ENCODE data around the gene SOAT2.
"Not testable (repeated sequence)": the region's sequence is repeated elsewhere in the genome, so short reads cannot be mapped to it uniquely, and the experiment has no call there.

SOAT2 gene

DNA sequence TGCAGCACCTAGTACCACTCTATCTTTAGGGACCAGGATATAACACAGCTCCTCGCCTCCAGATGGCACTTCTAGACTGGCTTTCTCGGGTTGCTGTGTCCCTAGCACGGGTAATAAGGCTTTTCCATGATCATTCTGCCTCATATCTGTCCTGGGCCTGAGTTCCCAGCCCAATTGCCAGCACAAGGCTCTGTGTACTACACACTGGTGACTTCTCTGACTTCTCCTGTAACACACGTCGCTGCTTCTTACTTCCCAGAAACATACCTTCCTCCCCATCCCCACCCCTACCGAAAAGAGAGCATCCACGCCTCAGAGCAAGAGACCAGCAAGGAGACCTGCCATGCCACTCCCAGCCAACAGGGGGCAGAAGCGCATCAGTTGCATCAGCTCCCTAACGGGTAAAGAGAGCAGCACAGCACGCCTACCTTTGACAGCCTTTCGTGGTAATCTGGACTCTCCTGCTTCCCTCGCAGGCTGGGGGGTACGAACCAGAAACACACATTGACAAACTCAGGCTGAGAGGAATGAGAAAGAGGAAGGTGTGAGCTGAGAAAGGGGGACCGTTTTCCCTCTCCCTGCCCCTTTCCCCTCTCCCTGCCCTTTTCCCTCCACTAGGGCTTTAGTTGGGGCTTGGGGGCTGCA is 56.0 kb downstream of the SOAT2 start:
- Histone ChIP-seq H3K4me1 (ENCODE audit: control insufficient read depth, insufficient read depth, low read length, unreplicated experiment) (no peaks in the 10 kb centered on the region), H3K4me3 (ENCODE audit: low read depth, low read length) (no peak overlapping the region), H2AFZ (ENCODE audit: low read length, unreplicated experiment) (no peak overlapping the region), H3K79me2 (ENCODE audit: control insufficient read depth, insufficient read depth, low read length, unreplicated experiment) (no peaks in the 10 kb centered on the region), H3K27ac (ENCODE audit: low read depth, low read length) (no peak overlapping the region), H3K27me3 (ENCODE audit: insufficient read depth, low read length) (no peaks in the 10 kb centered on the region), H3K36me3 (ENCODE audit: insufficient read depth, low read length) (no peaks in the 10 kb centered on the region)

DNA sequence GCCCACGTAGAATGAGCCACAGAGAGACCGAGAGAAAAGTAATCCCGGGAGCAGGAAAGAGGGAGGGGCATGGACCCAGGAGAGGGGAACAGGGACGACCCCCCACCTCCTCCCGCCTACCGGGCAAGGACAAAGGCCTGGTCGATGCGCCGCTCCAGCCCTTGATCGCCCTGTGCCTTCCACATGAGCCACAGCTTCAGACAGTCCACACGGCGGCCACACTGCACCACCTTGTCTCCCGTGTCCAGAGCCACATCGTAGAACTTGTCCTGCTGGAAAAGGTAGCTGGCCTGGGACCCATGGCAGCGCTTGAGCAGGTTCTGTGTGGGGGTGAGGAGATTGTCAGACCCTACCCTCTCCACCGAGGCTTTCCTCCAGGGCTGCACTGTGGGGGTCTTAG is 56.7 kb downstream of the SOAT2 start:
- H3K4me1 ChIP-seq (ENCODE audit: control insufficient read depth, insufficient read depth, low read length, unreplicated experiment) = no peaks in the 10 kb centered on the region
- no peaks in the 10 kb centered on the region for H3K79me2 ChIP-seq (ENCODE audit: control insufficient read depth, insufficient read depth, low read length, unreplicated experiment)
- H3K4me3 ChIP-seq (ENCODE audit: low read depth, low read length) = no peak overlapping the region
- no peak overlapping the region for H2AFZ ChIP-seq (ENCODE audit: low read length, unreplicated experiment)
- no peak overlapping the region for H3K27ac ChIP-seq (ENCODE audit: low read depth, low read length)
- no peaks in the 10 kb centered on the region for H3K27me3 ChIP-seq (ENCODE audit: insufficient read depth, low read length)
- H3K36me3 ChIP-seq (ENCODE audit: insufficient read depth, low read length) = no peaks in the 10 kb centered on the region

DNA sequence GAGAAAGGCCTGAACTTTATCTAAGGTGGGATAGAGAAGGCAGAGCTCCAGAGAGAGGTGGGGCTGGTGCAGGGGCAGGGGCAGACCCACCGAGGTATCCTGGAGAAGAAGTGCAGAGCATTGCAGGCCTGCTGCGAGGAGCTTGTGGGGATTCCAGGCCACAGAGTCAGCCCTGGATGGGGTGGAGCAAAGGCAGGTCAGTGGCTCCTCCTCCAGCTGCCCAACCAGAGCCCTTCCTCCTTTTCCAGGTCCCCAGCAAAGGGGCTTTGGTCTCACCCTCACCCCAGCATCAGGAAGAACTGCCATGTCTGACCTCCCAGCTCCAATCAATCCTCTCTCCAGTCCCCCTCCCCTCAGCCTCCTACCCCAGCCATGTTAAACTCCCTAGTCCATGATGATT is 57.4 kb downstream of the SOAT2 start:
- Histone ChIP-seq H3K27me3 (ENCODE audit: insufficient read depth, low read length) (no peaks in the 10 kb centered on the region), H3K36me3 (ENCODE audit: insufficient read depth, low read length) (no peaks in the 10 kb centered on the region), H3K4me3 (ENCODE audit: low read depth, low read length) (no peak overlapping the region), H3K27ac (ENCODE audit: low read depth, low read length) (no peak overlapping the region), H3K79me2 (ENCODE audit: control insufficient read depth, insufficient read depth, low read length, unreplicated experiment) (no peaks in the 10 kb centered on the region), H2AFZ (ENCODE audit: low read length, unreplicated experiment) (no peak overlapping the region), H3K4me1 (ENCODE audit: control insufficient read depth, insufficient read depth, low read length, unreplicated experiment) (no peaks in the 10 kb centered on the region)

DNA sequence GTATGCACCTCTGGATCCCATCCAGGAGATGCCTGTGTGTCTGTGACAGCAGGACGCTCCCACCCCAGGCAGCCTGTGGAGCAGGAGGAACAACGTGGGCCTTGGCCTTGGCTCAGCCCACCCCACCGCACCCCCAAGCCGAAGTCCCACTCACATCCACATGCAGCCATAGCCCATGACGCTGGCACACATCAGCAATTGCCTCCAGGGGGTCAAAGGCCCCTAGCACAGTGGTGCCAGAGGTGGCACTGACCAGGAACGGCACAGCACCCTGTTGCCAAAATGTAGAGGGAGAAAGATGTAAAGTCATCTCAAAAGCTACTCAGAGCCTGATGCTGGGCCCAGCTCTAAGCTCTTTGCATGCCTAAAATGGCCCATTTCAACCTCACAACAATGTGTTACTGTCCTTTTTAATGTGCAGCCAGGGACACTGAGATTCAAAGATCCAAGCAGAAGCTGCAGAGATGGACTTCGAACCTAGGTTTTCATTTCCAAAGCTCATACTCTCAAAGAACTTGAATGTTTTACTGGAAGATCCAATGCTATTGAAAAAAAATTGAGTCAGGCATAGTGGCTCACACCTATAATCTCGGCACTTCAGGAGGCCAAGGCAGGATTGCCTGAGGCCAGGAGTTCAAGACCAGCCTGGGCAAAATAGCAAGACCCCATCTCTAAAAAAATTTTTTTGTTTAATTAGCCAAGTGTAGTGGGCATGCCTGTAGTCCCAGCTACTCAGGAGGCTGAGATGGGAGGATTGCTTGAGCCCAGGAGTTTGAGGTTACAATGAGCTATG is 58.0 kb downstream of the SOAT2 start:
- Histone ChIP-seq H3K4me1 (ENCODE audit: control insufficient read depth, insufficient read depth, low read length, unreplicated experiment) (no peaks in the 10 kb centered on the region), H3K27ac (ENCODE audit: low read depth, low read length) (no peak overlapping the region), H3K27me3 (ENCODE audit: insufficient read depth, low read length) (no peaks in the 10 kb centered on the region), H3K36me3 (ENCODE audit: insufficient read depth, low read length) (no peaks in the 10 kb centered on the region), H2AFZ (ENCODE audit: low read length, unreplicated experiment) (no peak overlapping the region), H3K79me2 (ENCODE audit: control insufficient read depth, insufficient read depth, low read length, unreplicated experiment) (no peaks in the 10 kb centered on the region), H3K4me3 (ENCODE audit: low read depth, low read length) (no peak overlapping the region)

DNA sequence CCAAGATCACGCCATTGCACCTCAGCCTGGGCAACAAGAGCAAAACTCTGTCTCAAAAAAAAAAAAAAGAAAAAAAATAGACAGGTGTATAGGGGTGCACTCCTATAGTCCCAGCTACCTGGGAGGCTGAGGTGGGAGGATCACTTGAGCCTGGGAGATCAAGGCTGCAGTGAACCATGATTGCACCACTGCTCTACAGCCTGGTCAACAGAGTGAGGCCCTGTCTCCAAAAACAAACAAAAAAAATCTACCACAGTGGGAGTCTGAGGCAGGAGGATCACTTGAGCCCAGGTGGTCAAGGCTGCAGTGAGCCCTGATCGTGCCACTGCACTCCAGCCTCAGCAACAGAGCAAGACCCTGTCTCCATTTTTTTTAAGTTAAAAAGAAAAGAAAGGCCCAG is 59.7 kb downstream of the SOAT2 start:
- H3K27ac ChIP-seq (ENCODE audit: low read depth, low read length); H3K4me3 ChIP-seq (ENCODE audit: low read depth, low read length); H3K36me3 ChIP-seq (ENCODE audit: insufficient read depth, low read length); H3K4me1 ChIP-seq (ENCODE audit: control insufficient read depth, insufficient read depth, low read length, unreplicated experiment); H3K27me3 ChIP-seq (ENCODE audit: insufficient read depth, low read length); H3K79me2 ChIP-seq (ENCODE audit: control insufficient read depth, insufficient read depth, low read length, unreplicated experiment); H2AFZ ChIP-seq (ENCODE audit: low read length, unreplicated experiment): not testable (repeated sequence)

DNA sequence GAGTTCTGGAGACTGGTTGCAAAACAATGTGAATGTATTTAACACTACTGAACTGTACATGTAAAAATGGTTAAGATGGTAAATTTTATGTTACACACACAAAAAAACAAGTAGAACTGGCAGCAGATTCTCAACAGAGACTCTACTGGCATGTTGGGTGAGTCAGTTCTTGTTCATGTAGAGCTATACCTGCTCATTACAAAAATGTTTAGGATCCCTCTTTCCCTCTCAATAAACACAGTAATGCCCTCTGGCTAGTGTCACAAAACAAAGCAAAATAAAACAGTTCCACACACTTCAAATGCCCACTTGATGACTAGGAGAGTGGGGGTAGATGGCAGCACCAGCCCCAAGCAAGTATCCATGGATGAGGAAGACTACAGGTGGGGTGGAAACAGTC is 63.6 kb downstream of the SOAT2 start:
- peaks cover 10% of the 10 kb centered on the region for H3K4me1 ChIP-seq (ENCODE audit: control insufficient read depth, insufficient read depth, low read length, unreplicated experiment)
- no peaks in the 10 kb centered on the region for H3K36me3 ChIP-seq (ENCODE audit: insufficient read depth, low read length)
- no peak overlapping the region for H3K27ac ChIP-seq (ENCODE audit: low read depth, low read length)
- no peak overlapping the region for H3K4me3 ChIP-seq (ENCODE audit: low read depth, low read length)
- no peaks in the 10 kb centered on the region for H3K27me3 ChIP-seq (ENCODE audit: insufficient read depth, low read length)
- no peaks in the 10 kb centered on the region for H3K79me2 ChIP-seq (ENCODE audit: control insufficient read depth, insufficient read depth, low read length, unreplicated experiment)
- H2AFZ ChIP-seq (ENCODE audit: low read length, unreplicated experiment) = no peak overlapping the region

DNA sequence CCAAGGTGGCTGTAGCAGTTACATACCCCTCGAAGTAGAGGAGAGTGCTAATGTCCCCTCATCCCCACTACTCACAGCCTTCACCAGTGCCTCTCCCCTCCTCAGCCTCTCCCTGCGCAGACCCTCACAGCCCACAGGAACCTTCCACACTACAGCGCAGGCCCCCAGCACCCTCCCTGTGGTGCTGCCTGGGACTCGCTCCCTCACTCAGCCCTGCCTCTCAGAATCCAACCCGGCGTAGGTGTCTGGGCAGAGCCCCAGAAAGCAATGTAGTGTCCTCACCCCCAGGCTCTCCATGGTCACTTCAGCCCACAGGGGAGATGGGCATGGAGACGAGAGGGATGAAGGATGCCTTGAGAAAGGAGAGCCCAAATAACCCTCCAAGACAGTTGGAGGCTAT is 66.4 kb downstream of the SOAT2 start:
- no peaks in the 10 kb centered on the region for H3K79me2 ChIP-seq (ENCODE audit: control insufficient read depth, insufficient read depth, low read length, unreplicated experiment)
- H3K4me1 ChIP-seq (ENCODE audit: control insufficient read depth, insufficient read depth, low read length, unreplicated experiment) = peaks cover 23% of the 10 kb centered on the region
- no peak overlapping the region for H2AFZ ChIP-seq (ENCODE audit: low read length, unreplicated experiment)
- no peak overlapping the region for H3K27ac ChIP-seq (ENCODE audit: low read depth, low read length)
- no peaks in the 10 kb centered on the region for H3K27me3 ChIP-seq (ENCODE audit: insufficient read depth, low read length)
- no peak overlapping the region for H3K4me3 ChIP-seq (ENCODE audit: low read depth, low read length)
- no peaks in the 10 kb centered on the region for H3K36me3 ChIP-seq (ENCODE audit: insufficient read depth, low read length)

DNA sequence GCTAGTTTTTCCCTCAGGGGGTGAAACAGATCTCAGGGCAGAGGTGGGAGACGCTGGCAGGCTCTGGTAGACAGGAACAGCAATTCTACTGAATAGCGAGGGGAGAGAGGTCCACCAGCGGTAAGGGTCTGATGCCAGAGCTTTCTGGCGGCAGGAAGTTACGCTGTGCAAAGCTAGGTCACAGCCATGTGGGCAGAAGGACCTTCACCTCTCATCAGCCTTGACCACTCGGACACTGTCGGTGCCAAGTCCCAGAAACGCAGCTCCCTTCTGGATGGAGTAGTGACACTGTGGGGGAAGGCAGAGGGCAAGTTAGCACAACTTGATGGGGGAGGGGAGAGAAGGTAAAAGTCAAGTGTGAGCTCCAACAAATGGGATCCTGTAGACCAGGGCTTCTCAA is 66.9 kb downstream of the SOAT2 start:
- H3K79me2 ChIP-seq (ENCODE audit: control insufficient read depth, insufficient read depth, low read length, unreplicated experiment) = no peaks in the 10 kb centered on the region
- H2AFZ ChIP-seq (ENCODE audit: low read length, unreplicated experiment) = no peak overlapping the region
- H3K36me3 ChIP-seq (ENCODE audit: insufficient read depth, low read length) = no peaks in the 10 kb centered on the region
- H3K4me3 ChIP-seq (ENCODE audit: low read depth, low read length) = no peak overlapping the region
- H3K4me1 ChIP-seq (ENCODE audit: control insufficient read depth, insufficient read depth, low read length, unreplicated experiment) = peaks cover 29% of the 10 kb centered on the region
- H3K27me3 ChIP-seq (ENCODE audit: insufficient read depth, low read length) = no peaks in the 10 kb centered on the region
- H3K27ac ChIP-seq (ENCODE audit: low read depth, low read length) = no peak overlapping the region

DNA sequence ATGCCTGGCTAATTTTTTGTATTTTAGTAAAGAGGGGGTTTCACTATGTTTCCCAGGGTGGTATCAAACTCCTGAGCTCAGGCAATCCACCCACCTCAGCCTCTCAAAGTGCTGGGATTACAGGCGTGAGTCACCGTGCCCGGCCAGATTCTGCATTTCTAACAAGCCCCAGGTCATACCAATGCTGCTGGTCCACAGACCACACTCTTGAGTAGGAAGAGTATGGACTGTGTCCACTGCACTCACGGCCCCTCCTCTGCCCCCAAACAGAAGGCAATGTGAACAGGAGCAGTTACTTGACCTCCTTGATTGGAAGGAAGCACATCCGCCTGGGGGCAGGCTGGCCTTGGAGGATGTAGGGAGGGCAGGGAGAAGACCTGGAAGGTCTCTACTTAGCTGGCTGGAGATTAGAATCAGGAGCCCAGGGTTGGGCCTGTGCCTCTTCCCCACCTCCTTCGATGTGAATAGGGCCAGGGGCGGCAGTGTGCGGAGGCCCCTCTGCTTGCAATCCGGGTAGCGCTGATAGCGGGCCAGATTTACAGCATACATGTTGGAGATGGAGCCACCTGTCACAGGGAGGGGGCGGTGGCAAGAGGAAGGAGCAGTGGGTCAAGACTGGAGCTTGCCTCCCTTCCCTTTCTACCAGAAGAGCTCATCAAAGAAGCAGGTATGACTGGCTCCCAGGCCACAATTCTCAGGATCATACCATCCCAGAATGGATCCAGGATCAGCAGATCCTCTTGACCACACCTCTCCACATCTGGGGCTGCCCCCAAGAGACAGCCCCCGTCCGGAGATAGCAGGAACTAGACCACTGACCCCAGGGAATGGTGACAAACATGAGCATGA is 67.8 kb downstream of the SOAT2 start:
- Histone ChIP-seq H3K36me3 (ENCODE audit: insufficient read depth, low read length) (no peaks in the 10 kb centered on the region), H2AFZ (ENCODE audit: low read length, unreplicated experiment) (no peak overlapping the region), H3K27me3 (ENCODE audit: insufficient read depth, low read length) (no peaks in the 10 kb centered on the region), H3K4me3 (ENCODE audit: low read depth, low read length) (no peak overlapping the region), H3K79me2 (ENCODE audit: control insufficient read depth, insufficient read depth, low read length, unreplicated experiment) (no peaks in the 10 kb centered on the region), H3K27ac (ENCODE audit: low read depth, low read length) (no peak overlapping the region), H3K4me1 (ENCODE audit: control insufficient read depth, insufficient read depth, low read length, unreplicated experiment) (peaks cover 34% of the 10 kb centered on the region)

DNA sequence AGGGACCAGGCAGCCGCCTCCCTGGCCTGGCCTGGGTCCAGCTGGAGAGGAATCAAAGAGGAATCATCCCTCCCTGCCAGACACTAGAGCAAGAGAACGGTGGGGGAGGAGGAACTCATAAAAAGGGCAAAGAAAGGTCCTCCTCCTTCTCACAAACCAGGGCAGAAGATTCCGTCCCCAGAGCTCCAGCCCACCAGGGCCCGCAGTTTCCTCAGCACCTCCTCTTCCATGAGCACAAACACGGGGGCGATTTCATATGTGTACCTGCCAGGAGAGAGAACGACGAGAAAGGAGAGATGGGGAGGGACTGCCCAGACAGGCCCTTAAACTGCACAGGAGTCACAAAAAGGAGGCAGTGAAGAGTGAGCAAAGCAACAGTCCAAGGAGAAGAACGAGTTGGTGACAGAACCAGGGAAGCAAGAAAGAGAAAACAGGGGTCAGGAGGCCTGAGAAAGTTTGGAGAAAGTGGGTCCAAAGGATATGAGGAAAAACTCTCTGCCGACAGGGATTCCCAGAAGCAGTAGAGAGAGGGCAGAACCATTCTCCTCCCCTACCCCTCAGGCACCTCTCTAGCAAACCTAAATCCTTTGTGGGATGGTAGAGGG is 68.5 kb downstream of the SOAT2 start:
- H3K27ac ChIP-seq (ENCODE audit: low read depth, low read length) = no peak overlapping the region
- no peak overlapping the region for H3K4me3 ChIP-seq (ENCODE audit: low read depth, low read length)
- H3K4me1 ChIP-seq (ENCODE audit: control insufficient read depth, insufficient read depth, low read length, unreplicated experiment) = peaks cover 34% of the 10 kb centered on the region
- H3K27me3 ChIP-seq (ENCODE audit: insufficient read depth, low read length) = no peaks in the 10 kb centered on the region
- H3K36me3 ChIP-seq (ENCODE audit: insufficient read depth, low read length) = no peaks in the 10 kb centered on the region
- no peak overlapping the region for H2AFZ ChIP-seq (ENCODE audit: low read length, unreplicated experiment)
- H3K79me2 ChIP-seq (ENCODE audit: control insufficient read depth, insufficient read depth, low read length, unreplicated experiment) = no peaks in the 10 kb centered on the region
